Epithelial cell of proximal tubule (primary cell): ENCODE results near the gene ZFP36L1. TPM values are rescaled to one million over a fixed set of nuclear protein-coding genes. Genes with fewer than 3 reads are reported as not detected.

Source experiments
- DNase-seq: peaks from one replicate; pipeline ENCODE4 v3.0.0-alpha.2; 2011; ENCODE audit warnings: low read depth
- H3K4me3 ChIP-seq: 2 replicates; pipeline ENCODE4 v1.5.1; 2011; ENCODE audit warnings: low read depth, mild to moderate bottlenecking, low read length
- total RNA-seq: library from RNA; depleted of rRNA; stranded (reverse); fragments of >200 nt; gene quantifications from 2 replicates; pipeline ENCODE4 v1.2.3, GENCODE V29; 2015
- TF ChIP-seq, protein P1 (sequence below): conservative IDR thresholded peaks from 2 replicates; pipeline ENCODE4 v1.5.1; 2012; ENCODE audit warnings: low read depth, mild to moderate bottlenecking, low read length

ZFP36L1 gene
- total RNA-seq, 1 donor from 2014 or later: 142 TPM

GRCh38 chr14:68825729-68826128, 32.9 kb upstream of the ZFP36L1 start:
- TF ChIP-seq, protein P1, sequence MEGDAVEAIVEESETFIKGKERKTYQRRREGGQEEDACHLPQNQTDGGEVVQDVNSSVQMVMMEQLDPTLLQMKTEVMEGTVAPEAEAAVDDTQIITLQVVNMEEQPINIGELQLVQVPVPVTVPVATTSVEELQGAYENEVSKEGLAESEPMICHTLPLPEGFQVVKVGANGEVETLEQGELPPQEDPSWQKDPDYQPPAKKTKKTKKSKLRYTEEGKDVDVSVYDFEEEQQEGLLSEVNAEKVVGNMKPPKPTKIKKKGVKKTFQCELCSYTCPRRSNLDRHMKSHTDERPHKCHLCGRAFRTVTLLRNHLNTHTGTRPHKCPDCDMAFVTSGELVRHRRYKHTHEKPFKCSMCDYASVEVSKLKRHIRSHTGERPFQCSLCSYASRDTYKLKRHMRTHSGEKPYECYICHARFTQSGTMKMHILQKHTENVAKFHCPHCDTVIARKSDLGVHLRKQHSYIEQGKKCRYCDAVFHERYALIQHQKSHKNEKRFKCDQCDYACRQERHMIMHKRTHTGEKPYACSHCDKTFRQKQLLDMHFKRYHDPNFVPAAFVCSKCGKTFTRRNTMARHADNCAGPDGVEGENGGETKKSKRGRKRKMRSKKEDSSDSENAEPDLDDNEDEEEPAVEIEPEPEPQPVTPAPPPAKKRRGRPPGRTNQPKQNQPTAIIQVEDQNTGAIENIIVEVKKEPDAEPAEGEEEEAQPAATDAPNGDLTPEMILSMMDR: no peak
- no peak overlapping the region for H3K4me3 ChIP-seq
- DNase-seq: no peak

DNA sequence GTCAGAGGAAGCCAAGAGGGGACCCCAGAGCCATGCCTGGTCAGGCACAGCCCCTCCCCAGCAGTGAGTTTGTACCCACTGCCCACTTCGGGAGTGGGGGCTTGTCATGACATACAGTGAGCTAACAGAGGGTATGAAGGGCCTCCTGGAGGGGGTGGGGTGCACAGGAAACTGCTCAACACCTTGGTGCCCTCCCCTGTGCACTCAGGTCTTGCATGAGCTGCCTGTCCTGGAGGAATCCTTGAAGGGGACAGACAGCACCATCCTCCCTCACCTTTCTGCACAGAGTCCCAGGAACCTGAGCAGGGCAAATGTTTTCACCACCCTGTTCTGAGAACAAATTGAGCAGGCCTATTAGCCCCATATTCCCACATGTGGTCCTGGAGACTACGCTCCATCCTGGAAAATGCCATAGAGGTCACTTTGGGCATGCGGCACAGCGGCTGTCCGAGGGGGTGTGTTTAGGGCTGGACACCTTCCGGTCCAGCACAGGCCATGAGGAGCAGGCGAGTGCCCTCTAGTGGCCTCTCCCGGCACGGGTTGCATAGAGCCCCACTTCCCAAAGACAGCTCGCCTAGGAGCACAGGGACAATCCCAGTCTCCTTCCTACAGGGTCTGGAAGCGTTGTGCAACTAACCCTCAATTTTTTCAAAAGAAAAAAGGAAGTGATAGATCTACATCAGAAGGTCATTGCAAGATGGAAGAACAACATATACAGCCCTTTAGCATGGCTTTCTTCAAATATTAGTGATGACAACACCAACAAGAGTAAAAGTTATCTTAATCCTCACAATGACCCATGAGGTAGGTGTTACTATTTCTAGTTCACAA, 31.9 kb upstream of the ZFP36L1 start:
- H3K4me3 ChIP-seq: peak overlapping the region; percentile 26
- no peak for DNase-seq
- TF ChIP-seq, protein P1: peak; percentile 95

GRCh38 chr14:68824207-68824516, 31.3 kb upstream of the ZFP36L1 start:
- H3K4me3 ChIP-seq: no peak overlapping the region
- TF ChIP-seq, protein P1: no peak
- DNase-seq: no peak

GRCh38 chr14:68823434-68824206, 30.8 kb upstream of the ZFP36L1 start:
- peak; percentile 58 for DNase-seq
- H3K4me3 ChIP-seq: no peak overlapping the region
- TF ChIP-seq, protein P1: no peak

DNA sequence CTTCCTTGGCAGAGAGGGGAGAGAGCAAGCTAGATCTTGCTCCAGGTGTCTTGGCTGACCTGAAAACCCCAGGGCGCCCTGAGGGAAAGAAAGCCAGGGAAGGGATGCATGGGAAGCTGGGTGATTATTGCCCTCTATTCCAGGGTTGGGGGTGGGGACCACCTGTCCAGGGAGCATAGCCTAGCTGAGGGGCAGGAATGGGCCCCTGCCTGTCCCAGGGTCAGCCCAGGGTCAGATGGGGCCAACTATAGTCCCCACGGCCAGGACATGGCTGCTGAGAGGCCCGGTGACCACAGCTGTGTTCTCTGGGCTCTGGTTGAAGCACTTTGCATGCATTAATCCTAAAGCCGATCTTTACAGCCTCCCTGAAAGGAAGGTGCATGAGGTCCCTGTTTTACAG, 30.1 kb upstream of the ZFP36L1 start:
- TF ChIP-seq, protein P1: no peak
- no peak overlapping the region for H3K4me3 ChIP-seq
- DNase-seq: no peak

GRCh38 chr14:68822132-68822651, 29.3 kb upstream of the ZFP36L1 start:
- DNase-seq: no peak
- no peak overlapping the region for H3K4me3 ChIP-seq
- TF ChIP-seq, protein P1: no peak
